NCI-H2227 treated with DMSO at 0.1 percent for 48 hours (cell line): ENCODE measurements around the gene NBPF1.
"Not testable (repeated sequence)": the region's sequence is repeated elsewhere in the genome, so short reads cannot be mapped to it uniquely, and the experiment has no call there.

Source experiments
- DNase-seq: peaks from one replicate; lab custom pipeline; 2025; lab: John Stamatoyannopoulos, UW

NBPF1 gene

DNA sequence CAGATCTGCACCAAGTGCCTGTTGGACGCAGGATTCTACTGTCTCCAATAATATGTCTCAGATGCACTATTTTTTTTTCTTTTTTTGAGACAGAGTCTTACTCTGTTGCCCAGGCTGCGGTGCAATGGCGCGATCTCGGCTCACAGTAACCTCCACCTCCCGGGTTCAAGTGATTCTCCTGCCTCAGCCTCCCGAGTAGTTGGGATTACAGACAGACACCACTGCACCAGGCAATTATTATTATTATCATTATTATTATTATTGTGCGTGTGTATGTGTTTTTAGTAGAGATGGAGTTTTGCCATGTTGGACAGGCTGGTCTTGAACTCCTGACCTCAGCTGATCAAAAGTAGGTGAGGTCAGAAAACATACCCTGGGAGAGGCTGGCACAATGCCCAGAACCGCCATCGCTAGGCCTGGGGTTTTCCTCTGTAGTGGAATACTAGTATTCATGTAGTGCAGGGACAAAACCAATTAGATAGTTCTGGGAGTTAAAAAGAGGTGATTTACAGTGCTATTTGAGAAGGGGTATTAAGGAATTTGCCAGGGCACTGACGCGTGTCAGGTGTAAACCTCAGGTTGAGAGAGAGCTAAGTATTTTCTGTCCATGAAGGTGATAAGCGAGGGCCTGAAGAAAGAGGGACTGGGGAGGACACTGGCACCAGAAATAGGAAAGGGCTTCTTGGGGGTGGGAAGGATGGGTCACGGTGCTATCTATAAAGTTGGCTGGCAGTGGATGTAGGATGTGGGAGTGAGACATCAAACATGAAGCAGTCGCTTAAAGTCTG is 100.5 kb downstream of the NBPF1 start:
- DNase-seq, result not testable (repeated sequence)
